Endodermal cell (in vitro differentiated cells): ENCODE measurements around the gene PXDN. TPM values are rescaled to one million over a fixed set of nuclear protein-coding genes. Genes with fewer than 3 reads are reported as not detected.

Experiments used
- DNase-seq: peaks from one replicate; pipeline ENCODE4 v3.0.0-alpha.2; 2017
- H3K27ac ChIP-seq: 2 replicates; pipeline ENCODE4 v1.5.1; 2013; ENCODE audit warnings: mild to moderate bottlenecking, low read depth, low read length, moderate library complexity
- H3K27me3 ChIP-seq: 2 replicates; pipeline ENCODE4 v1.6.1; 2013; ENCODE audit warnings: mild to moderate bottlenecking, low read length, moderate library complexity; ENCODE audit not compliant: insufficient read depth, control insufficient read depth, poor library complexity, severe bottlenecking
- H3K36me3 ChIP-seq: 2 replicates; pipeline ENCODE4 v1.7.0; 2013; ENCODE audit warnings: mild to moderate bottlenecking, low read length, moderate library complexity; ENCODE audit not compliant: control insufficient read depth, insufficient read depth
- H3K4me1 ChIP-seq: one replicate; pipeline ENCODE4 v1.7.0; 2013; ENCODE audit warnings: low read length; ENCODE audit not compliant: control insufficient read depth, insufficient read depth
- H3K4me3 ChIP-seq: 2 replicates; pipeline ENCODE4 v1.5.1; 2013; ENCODE audit warnings: mild to moderate bottlenecking, low read length, moderate library complexity
- H3K9ac ChIP-seq: 2 replicates; pipeline ENCODE4 v1.6.1; 2013; ENCODE audit warnings: mild to moderate bottlenecking, low read length, moderate library complexity; ENCODE audit not compliant: poor library complexity, severe bottlenecking; ENCODE audit errors: extremely low read depth
- H3K9me3 ChIP-seq: 2 replicates; pipeline ENCODE4 v1.6.1; 2013; ENCODE audit warnings: mild to moderate bottlenecking, low read length, moderate library complexity; ENCODE audit not compliant: control insufficient read depth
- H3K27ac Mint-ChIP-seq: 2 replicates; pipeline ENCODE4 v1.8.0; 2020; ENCODE audit warnings: mixed read lengths
- H3K27me3 Mint-ChIP-seq: 2 replicates; pipeline ENCODE4 v1.8.0; 2021; ENCODE audit warnings: mild to moderate bottlenecking, mixed read lengths; ENCODE audit not compliant: insufficient read depth
- H3K36me3 Mint-ChIP-seq: 2 replicates; pipeline ENCODE4 v1.8.0; 2020; ENCODE audit warnings: low read depth, mixed read lengths
- H3K4me1 Mint-ChIP-seq: 2 replicates; pipeline ENCODE4 v1.8.0; 2020; ENCODE audit warnings: mixed read lengths
- H3K4me3 Mint-ChIP-seq: 2 replicates; pipeline ENCODE4 v1.8.0; 2020; ENCODE audit warnings: mild to moderate bottlenecking, moderate library complexity, mixed read lengths
- H3K9me3 Mint-ChIP-seq: 2 replicates; pipeline ENCODE4 v1.8.0; 2020; ENCODE audit warnings: mild to moderate bottlenecking, mixed read lengths
- CTCF ChIP-seq: fragments of 200-600 bp; sonication (generic); conservative IDR thresholded peaks from 2 replicates; pipeline ENCODE4 v1.5.0; 2021; ENCODE audit warnings: antibody characterized with exemption, mild to moderate bottlenecking
- WGBS, 2 experiments: methylation state at CpG; one replicate each; pipeline versions ENCODE4 v1.1.5 to v1.1.7; 2013; ENCODE audit warnings: missing lambda C conversion rate in 2 of 2, mixed read lengths in 1 of 2; ENCODE audit not compliant: insufficient coverage in 1 of 2, insufficient read length in 1 of 2; 5-methylcytosine and 5-hydroxymethylcytosine counted together
- total RNA-seq, 2 donors: library from RNA; stranded (reverse); fragmentation: NEBNext Ultra II Directional in 1 of 2; extraction: Animal tissue kit (Norgen Biotek cat#: 25700) in 1 of 2; gene quantifications; 2 replicates in 1 of 2; 3 replicates in 1 of 2; pipeline ENCODE4 v1.2.1, GENCODE V29; 2021

PXDN gene
- total RNA-seq, 2 donors from 2014 or later: 212 to 247 TPM

- Histone ChIP-seq H3K4me3 (no peak overlapping the region), H3K27ac (no peak overlapping the region), H3K9ac (no peak overlapping the region), H3K9me3 (no peaks in the 10 kb centered on the region), H3K4me1 (peaks cover 3% of the 10 kb centered on the region), H3K27me3 (no peaks in the 10 kb centered on the region), H3K36me3 (peaks cover 62% of the 10 kb centered on the region)
- H3K27me3 Mint-ChIP-seq: no peaks in the 10 kb centered on the region
- H3K27ac Mint-ChIP-seq: no peak overlapping the region
- H3K9me3 Mint-ChIP-seq: no peaks in the 10 kb centered on the region
- no peak overlapping the region for H3K4me3 Mint-ChIP-seq
- TF ChIP-seq CTCF: no peak
- DNase-seq: no peak
- H3K4me1 Mint-ChIP-seq: peaks cover 13% of the 10 kb centered on the region
- 94 to 98% methylated on average over 17 to 25 of the region's 25 CpGs for WGBS, 2 experiments
- H3K36me3 Mint-ChIP-seq: peaks cover 67% of the 10 kb centered on the region
Measured at GRCh38 chr2:1639086-1639858, 105.0 kb downstream of the PXDN start.

GRCh38 chr2:1638281-1638860, 105.9 kb downstream of the PXDN start:
- Mint-ChIP-seq H3K27me3 (no peaks in the 10 kb centered on the region), H3K27ac (no peak overlapping the region), H3K4me1 (peaks cover 16% of the 10 kb centered on the region), H3K36me3 (peaks cover 68% of the 10 kb centered on the region), H3K9me3 (no peaks in the 10 kb centered on the region), H3K4me3 (no peak overlapping the region)
- Histone ChIP-seq H3K27ac (no peak overlapping the region), H3K9ac (no peak overlapping the region), H3K4me3 (no peak overlapping the region), H3K27me3 (no peaks in the 10 kb centered on the region), H3K36me3 (peaks cover 63% of the 10 kb centered on the region), H3K9me3 (no peaks in the 10 kb centered on the region), H3K4me1 (peaks cover 3% of the 10 kb centered on the region)
- DNase-seq: no peak
- TF ChIP-seq CTCF: no peak
- 77 to 84% methylated on average over 7 to 11 of the region's 11 CpGs for WGBS, 2 experiments

- Mint-ChIP-seq H3K4me3 (no peak overlapping the region), H3K27ac (no peak overlapping the region), H3K36me3 (peaks cover 68% of the 10 kb centered on the region), H3K9me3 (no peaks in the 10 kb centered on the region), H3K4me1 (peaks cover 12% of the 10 kb centered on the region), H3K27me3 (no peaks in the 10 kb centered on the region)
- Histone ChIP-seq H3K27ac (no peak overlapping the region), H3K4me1 (no peaks in the 10 kb centered on the region), H3K36me3 (peaks cover 69% of the 10 kb centered on the region), H3K9me3 (no peaks in the 10 kb centered on the region), H3K9ac (no peak overlapping the region), H3K4me3 (no peak overlapping the region), H3K27me3 (no peaks in the 10 kb centered on the region)
- TF ChIP-seq CTCF: no peak
- DNase-seq: no peak
- WGBS, 2 experiments: 77 to 79% methylated on average over 10 to 13 of the region's 13 CpGs
Measured at GRCh38 chr2:1636791-1637415, 107.4 kb downstream of the PXDN start.
